DMS153 treated with DMSO at 0.1 percent for 48 hours (cell line): ENCODE results near the gene ZNF92.
"Not testable (repeated sequence)": the region's sequence is repeated elsewhere in the genome, so short reads cannot be mapped to it uniquely, and the experiment has no call there.

Experiments used
- DNase-seq: peaks from one replicate; lab custom pipeline; 2025; ENCODE audit not compliant: unreplicated experiment; lab: John Stamatoyannopoulos, UW

ZNF92 gene

DNA sequence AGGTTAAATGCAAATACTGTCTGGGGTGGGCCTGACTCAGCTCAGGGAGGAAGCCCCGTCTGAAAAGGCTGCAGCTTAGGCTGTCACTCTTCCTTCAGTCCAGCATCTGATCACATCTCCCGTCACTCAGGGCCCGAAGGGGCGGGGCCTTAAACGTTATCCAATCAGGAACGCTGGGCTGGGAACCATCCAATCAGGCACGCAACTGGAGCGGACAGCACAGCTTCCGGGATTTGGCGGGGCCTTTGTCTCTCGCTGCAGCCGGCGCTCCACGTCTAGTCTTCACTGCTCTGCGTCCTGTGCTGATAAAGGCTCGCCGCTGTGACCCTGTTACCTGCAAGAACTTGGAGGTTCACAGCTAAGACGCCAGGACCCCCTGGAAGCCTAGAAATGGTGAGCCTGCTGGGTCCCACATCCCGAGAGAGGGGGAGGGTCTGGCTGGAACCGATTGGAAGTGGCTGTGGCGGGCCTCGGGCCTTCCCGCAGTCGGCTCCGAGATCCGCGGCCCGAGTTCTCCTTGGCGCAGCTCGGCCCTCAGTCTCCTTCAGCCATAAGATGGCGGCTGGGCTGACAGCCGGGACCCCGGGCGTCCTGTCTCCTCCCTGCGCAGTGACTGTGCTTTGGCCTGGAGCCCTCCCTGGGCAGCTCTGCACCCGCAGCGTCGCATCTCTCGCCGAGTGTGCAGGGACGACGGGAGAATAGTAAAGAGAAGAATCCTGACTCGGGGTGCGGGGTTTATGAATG is at the start of gene ZNF92:
Gene ZNF92 (plus strand): TSS at position 248 of the 744 bp plus-strand sequence. CDS start 143 bp downstream, at position 391.
- peak; percentile 92 for DNase-seq

DNA sequence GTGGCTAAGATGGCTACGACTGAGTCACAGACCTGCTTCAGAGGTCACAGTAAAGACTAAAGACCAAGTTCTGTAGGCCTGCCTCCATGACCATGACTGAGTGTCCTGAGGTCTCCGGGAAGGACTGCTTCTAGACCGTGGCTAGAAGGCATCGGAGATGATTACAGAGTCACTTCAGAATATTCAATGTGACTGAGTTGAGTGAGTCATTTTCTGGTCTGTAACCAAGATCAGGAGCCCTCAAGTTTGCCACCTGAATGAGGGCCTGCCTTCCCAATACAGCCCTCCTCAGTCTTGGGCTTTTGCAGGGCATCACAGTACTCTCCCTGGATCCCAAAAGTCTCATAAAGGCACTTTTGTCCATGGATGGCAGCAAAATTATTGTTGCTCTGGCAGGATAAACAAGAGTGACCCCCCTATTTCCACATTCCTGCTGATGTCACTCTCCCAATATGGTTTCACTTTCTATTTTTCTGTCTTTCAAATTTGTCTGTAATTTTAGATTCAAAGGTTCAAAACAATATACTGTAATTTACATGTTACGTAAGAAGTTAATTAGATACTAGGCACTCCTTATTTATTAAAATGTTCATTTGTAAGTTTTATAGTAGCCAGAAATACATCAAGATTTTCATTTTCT is 47.7 kb upstream of the ZNF92 start:
- DNase-seq = no peak

DNA sequence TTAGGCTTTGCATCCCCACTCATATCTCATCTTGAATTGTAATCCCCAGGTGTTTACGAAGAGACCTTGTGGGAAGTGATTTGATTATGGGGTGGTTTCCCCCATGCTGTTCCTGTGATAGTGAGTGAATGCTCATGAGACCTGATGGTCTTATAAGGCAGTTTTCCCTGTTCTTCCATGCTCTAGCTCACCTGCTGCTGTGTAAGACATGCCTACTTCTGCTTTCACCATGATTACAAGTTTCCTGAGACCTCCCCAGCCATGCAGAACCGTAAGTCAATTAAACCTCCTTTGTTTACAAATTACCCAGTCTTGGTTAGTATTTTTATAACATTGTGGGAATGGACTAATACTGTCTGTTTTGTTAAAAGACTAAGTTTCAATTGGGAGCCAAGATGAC is 35.3 kb upstream of the ZNF92 start:
- DNase-seq = no peak

DNA sequence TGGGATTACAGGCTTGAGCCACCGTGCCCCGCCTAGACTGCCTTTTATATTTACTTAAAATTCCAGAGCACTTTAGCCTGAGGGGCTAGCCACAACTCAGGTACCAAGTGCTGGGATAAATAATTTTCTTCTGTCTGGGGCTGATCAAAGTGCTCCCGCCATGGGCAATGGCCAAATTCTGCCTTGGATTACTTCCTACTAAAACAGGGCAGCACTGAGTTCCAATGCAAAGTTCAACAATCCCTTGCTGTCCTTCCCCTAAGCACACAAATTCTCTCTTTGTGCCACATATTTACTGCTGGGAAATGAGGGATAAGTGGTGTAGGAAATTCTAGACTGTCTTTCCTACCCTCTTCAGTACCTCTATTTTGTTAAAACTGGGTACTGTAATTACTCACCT is 34.4 kb upstream of the ZNF92 start:
- no peak for DNase-seq

DNA sequence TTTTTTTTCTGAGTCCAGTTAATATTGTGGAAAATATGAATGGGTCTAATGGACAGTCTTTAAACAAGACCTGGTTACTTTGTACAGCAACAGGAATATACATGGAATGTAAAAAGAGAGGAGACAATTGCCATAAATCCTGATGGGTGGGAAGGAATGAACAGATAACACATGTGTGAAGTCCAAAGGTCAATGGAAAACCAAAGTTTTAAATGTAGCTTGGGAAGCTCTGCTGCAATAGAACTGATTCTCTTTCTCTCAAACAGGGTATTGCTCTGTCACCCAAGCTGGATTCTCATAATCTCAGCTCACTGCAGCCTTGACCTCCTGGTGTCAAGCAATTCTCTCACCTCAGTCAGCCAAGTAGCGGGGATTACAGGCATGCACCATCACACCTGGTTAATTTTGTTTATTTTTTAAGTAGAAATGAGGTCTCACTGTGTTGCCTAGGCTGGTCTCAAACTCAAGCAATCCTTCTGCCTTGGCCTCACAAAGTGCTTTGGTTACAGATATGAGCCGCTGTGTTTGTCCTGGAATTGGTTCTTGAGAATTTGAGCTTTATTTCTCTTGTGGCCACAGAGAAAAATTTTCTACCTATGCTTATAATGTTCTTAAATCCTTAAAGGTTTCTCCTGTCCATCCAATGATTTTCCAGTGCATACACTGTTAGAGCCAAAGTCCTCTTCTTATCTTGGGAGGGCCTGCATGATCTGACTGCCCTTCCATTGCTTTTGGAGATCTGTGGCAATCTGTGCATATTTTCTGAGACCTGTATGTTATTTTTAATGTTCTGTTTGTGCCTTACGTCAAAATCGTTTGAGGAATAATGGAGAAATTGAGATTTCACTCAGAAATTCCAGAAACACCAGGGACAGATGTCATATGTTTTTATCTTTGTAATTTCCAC is 30.7 kb upstream of the ZNF92 start:
- no peak for DNase-seq

DNA sequence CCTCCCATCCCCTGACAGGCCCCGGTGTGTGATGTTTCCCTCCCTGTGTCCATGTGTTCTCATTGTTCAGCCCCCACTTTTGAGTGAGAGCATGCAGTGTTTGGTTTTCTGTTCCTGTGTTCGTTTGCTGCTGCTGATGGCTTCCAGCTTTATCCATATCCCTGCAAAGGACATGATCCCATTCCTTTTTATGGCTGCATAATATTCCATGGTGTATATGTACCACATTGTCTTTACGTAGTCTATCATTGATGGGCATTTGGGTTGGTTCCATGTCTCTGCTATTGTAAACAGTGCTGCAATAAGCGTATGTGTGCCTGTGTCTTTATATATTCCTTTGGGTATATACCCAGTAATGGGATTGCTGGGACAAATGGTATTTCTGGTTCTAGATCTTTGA is 29.1 kb upstream of the ZNF92 start:
- DNase-seq = not testable (repeated sequence)

DNA sequence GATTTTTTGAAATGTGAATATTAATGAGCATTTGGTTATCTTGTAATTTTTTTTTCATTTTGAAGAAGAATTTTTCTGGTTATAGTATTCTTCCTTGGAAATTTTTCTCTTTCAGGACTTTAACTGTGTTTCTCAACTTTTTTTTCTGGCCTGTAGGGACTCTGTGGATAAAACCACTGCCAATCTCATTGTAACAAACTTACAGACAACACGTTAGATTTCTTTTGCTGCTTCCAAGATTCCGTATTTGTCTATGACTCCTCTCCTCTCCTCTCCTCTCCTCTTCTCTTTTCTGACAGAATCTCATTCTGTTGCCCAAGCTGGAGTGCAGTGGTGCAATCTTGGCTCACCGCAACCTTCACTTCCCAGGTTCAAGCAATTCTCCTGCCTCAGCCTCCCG is 19.4 kb upstream of the ZNF92 start:
- no peak for DNase-seq

DNA sequence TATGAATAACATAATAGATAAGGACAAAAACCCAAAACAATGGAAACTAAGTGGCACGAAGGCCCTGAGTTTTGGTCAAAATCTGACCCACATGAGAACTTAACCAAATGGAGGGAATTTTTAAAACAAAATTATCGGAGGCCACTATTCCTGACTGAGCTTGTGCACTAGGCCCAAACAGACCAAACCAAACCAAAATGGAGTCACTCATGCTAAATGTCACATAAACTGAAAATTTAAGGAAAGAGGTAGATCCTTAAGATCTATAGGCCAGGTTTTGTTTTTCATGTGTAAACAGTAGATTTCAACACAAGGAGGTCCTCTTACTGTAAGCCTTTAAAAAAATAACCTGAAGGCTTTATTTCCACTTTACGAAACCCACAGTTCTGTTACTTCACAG is 3.8 kb upstream of the ZNF92 start:
- DNase-seq = no peak

DNA sequence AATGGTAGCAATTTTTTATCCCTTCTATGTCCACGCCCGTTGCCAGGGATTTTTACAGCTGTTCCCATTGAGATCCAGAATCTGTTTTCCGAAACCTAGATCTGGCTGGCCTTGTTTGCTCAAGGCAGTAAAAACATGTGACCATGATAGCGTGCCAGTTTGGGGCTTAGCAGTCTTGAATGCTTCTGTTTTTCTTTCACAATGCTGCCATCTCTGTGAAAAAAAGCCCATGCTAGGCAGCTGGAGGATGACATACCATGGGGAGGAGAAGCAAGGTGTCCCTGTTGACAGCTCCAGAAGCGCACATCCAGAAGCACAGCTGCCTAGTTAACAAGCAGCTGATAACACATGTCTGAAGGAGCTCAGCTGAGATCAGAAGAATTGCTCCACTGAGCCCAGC is 2.2 kb upstream of the ZNF92 start:
- DNase-seq = no peak

DNA sequence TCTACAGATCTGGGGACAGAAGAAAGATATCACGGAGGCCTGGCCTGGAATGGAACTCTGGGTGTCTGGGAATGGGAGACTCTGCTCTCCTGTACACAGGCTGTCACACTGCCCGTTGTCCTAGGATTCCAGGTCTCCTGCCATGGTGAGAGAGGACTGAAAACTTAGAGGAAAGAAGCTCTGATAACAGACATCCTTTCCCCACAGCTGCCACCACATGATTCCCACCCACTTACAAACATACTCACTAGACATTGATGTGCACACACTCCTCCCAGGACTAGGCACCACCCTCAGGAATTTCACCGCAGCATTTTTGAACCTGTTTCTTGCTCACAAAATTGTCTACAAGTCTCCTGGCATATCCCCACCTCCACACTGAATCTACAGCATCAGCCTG is 5.7 kb downstream of the ZNF92 start:
- DNase-seq = no peak

DNA sequence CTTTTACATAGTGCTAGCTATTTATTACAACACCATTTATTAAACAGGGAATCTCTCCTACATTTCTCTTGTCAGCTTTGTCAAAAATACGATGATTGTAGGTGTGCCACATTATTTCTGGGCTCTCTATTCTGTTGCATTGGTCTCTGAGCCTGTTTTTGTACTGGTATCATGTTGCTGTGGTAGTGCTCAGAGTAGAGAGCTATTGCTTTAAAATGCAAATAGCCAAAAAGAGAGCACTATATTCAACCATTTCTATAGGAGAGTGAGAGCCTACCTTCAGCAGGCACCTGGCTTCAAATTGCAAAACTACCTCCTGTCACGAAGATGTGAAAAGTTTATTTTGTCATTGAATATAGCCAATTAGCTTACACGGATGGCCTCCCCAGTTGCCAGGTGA is 8.1 kb downstream of the ZNF92 start:
- no peak for DNase-seq

DNA sequence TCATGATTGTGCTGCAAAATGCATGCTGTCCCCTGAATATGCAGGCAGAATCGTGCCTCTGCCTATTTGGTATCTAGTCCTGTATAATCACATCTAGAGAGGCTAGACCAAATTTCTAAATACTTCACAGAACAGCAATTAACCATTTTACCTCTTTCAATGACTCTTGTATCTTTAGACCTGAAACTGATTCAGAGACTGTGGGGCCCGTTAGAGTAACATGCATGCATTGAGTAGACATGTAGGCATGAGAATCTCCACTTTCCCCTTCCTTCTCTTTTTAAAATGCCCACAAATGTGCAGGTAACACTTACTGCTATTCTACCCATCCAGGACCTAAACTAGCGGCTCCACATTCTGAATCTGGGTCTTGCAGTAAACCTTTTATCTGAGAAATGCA is 8.8 kb downstream of the ZNF92 start:
- DNase-seq = no peak

DNA sequence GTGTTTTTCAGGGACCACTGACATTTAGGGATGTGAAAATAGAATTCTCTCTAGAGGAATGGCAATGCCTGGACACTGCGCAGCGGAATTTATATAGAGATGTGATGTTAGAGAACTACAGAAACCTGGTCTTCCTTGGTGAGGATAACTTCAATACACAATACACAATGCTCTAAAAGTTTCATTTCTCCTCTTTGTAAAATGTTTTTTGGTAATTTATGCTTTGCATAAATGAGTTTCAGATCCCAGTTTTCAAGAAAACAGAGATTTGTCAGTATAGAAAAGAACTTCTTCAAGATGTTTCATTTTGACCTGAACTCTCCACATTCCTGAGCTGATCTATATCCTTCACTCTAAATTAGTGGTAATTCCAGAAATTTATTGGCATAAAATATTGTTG is 14.2 kb downstream of the ZNF92 start:
- no peak for DNase-seq

DNA sequence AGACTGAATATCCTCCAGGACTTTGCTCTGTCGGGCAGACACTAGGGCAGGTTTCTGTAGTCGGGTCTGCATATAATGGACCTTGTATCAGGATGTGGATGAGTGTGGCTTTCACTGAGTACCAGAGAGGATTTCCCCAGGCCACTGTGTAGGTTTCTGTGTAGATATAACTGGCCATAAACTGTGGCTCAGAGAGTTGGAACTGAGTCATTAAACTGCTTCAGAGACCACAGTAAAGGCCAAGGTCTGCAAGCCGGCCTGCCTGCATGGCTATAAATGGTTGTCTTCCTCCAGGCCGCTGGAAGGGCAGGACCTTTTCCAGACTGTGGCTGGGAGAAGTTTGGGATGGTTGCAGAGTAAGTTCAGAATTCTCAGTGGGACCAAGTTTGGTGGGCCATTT is 16.9 kb downstream of the ZNF92 start:
- no peak for DNase-seq

DNA sequence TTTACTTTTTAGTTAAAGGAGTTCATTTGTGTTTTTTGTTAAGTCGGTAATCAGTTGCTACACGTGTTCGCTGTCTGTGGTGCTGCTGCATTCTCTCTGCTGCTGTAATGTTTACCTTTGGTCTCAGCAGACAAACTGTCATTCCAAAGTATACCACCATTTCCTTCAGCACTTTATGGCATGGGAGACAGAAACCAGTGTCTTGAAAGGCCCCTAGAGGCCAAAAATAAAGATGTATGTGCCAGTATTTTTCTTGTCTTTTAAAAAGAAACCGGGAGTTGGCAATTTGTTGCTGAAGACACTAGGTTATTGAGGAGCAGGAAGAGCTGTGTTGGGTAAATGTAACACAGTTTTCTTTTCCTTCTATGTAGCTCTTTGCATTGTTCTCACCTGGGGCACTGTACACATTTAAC is 24.1 kb downstream of the ZNF92 start:
- no peak for DNase-seq

DNA sequence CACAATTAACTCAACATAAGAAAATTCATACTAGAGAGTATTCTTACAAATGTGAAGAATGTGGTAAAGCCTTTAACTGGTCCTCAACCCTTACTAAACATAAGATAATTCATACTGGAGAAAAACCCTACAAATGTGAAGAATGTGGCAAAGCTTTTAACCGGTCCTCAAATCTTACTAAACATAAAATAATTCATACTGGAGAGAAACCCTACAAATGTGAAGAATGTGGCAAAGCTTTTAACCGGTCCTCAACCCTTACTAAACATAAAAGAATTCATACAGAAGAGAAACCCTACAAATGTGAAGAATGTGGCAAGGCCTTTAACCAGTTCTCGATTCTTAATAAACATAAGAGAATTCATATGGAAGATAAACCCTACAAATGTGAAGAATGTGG is 25.0 kb downstream of the ZNF92 start:
- DNase-seq = not testable (repeated sequence)

DNA sequence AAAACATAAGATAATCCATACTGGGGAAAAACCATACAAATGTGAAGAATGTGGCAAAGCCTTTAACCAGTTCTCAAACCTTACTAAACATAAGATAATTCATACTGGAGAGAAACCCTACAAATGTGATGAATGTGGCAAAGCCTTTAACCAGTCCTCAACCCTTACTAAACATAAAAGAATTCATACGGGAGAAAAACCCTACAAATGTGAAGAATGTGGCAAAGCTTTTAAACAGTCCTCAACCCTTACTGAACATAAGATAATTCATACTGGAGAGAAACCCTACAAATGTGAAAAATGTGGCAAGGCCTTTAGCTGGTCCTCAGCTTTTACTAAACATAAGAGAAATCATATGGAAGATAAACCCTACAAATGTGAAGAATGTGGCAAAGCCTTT is 25.4 kb downstream of the ZNF92 start:
- DNase-seq = not testable (repeated sequence)

DNA sequence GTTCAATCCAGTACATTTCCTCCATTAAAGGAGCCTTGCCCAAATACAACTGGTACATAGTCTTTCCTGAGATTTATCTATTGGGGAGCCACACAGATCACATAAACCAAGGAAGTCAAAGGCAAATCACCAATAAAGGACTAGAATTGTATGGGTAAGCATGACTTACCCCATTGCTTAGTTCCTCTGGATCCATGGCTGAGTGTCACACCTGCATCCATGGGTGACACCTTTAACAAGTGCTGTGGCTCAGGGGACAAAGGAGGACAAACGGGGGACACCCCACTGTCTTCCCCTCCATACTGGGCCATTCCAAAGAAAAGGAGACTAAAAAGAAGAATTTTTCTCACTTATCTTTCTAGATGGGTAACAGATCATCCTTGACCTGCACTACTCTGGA is 30.4 kb downstream of the ZNF92 start:
- DNase-seq = no peak

DNA sequence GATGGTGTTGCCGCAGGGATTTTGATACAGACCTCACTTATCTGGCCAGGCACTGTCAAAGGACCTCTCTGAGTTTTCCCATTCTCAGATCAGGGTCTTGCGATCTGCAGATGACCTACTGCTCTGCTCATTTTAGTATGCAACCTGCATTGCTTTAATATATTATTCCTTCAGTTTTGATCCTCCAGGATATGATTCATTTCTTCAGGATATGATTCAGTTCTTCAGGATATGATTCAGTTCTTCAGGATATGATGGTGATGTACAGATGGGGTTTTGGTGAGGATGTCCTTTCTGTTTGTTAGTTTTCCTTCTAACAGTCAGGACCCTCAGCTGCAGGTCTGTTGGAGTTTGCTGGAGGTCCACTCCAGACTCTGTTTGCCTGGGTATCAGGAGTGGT is 33.1 kb downstream of the ZNF92 start:
- not testable (repeated sequence) for DNase-seq

DNA sequence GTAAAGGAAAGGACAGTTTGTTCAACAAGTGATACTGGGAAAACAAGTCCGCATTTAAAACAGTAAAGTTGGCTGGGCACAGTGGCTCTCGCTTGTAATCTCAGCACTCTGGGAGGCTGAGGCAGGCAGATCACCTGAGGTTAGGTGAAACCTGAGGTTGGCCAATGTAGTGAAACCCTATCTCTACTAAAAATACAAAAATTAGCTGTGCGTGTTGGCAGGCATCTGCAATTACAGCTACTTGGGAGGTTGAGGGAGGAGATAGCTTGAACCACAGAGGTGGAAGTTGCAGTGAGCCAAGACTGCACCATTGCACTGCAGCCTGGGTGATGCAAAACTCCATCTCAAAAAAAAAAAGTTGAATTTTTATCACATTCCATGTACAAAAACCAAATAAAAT is 35.7 kb downstream of the ZNF92 start:
- no peak for DNase-seq

DNA sequence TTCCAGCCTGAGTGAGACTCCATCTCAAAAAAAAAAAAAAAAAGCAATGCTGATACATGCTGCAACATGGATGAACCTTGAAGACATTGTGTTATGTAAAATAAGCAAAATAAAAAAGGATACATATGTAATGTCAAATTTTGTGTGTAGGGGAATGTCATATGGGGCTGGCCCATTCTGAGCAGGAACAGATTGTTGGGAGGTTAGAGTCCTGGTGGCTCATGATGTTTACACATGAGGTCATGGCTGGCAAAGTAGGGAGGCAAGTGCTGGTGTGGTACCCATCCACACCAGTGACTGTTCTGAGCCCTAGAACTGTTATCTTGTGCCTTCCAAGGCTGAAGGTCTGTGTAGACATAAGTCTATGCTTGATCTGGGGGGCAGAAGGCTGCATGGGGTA is 37.6 kb downstream of the ZNF92 start:
- DNase-seq = no peak

DNA sequence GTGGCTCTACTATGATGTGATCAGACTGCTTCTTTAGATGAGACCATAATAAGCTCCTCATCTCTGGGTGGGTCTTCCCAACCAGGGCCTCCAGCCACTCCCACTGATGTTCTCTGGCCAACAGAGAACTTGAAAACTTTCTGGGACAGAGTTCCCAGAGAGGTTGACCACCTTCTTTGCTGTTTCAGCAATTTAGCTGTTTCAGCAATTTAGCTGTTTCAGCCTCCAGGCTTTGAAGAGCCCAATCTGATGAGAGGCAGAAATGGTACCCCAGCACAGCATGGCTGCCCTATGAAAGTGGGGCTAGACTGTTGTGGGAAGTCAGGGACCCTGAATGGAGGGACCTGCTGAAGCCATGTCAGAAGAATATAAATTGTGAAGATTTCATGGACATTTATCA is 49.0 kb downstream of the ZNF92 start:
- DNase-seq = no peak
